ENCODE measurements around the gene TXNDC16.
"Not testable (repeated sequence)": the region's sequence is repeated elsewhere in the genome, so short reads cannot be mapped to it uniquely, and the experiment has no call there.

TXNDC16 gene

GRCh38 chr14:52514046-52514811 lies 38.1 kb downstream of the TXNDC16 start:
- no peak for TF ChIP-seq CTCF (IDR thresholded peaks at IDR 0.05; ENCODE audit: borderline replicate concordance, insufficient read depth, low read depth, low read length)
- no peak overlapping the region for H3K4me3 ChIP-seq (ENCODE audit: low read depth, low read length)

- no peak overlapping the region for H3K4me3 ChIP-seq (ENCODE audit: low read depth, low read length)
- no peak for TF ChIP-seq CTCF (IDR thresholded peaks at IDR 0.05; ENCODE audit: borderline replicate concordance, insufficient read depth, low read depth, low read length)
Measured at GRCh38 chr14:52513249-52513648, 39.1 kb downstream of the TXNDC16 start.

GRCh38 chr14:52494444-52494843 lies 57.9 kb downstream of the TXNDC16 start:
- no peak overlapping the region for H3K4me3 ChIP-seq (ENCODE audit: low read depth, low read length)
- TF ChIP-seq CTCF (IDR thresholded peaks at IDR 0.05; ENCODE audit: borderline replicate concordance, insufficient read depth, low read depth, low read length) = no peak

GRCh38 chr14:52485350-52485960 lies 66.8 kb downstream of the TXNDC16 start:
- no peak overlapping the region for H3K4me3 ChIP-seq (ENCODE audit: low read depth, low read length)
- no peak for TF ChIP-seq CTCF (IDR thresholded peaks at IDR 0.05; ENCODE audit: borderline replicate concordance, insufficient read depth, low read depth, low read length)

- no peak overlapping the region for H3K4me3 ChIP-seq (ENCODE audit: low read depth, low read length)
- no peak for TF ChIP-seq CTCF (IDR thresholded peaks at IDR 0.05; ENCODE audit: borderline replicate concordance, insufficient read depth, low read depth, low read length)
Measured at GRCh38 chr14:52481864-52482263, 70.4 kb downstream of the TXNDC16 start.

GRCh38 chr14:52473557-52473956 lies 78.7 kb downstream of the TXNDC16 start:
- no peak for TF ChIP-seq CTCF (IDR thresholded peaks at IDR 0.05; ENCODE audit: borderline replicate concordance, insufficient read depth, low read depth, low read length)
- no peak overlapping the region for H3K4me3 ChIP-seq (ENCODE audit: low read depth, low read length)

- no peak for TF ChIP-seq CTCF (IDR thresholded peaks at IDR 0.05; ENCODE audit: borderline replicate concordance, insufficient read depth, low read depth, low read length)
- H3K4me3 ChIP-seq (ENCODE audit: low read depth, low read length) = no peak overlapping the region
Measured at GRCh38 chr14:52472728-52473127, 79.6 kb downstream of the TXNDC16 start.

GRCh38 chr14:52472251-52472650 lies 80.1 kb downstream of the TXNDC16 start:
- H3K4me3 ChIP-seq (ENCODE audit: low read depth, low read length) = not testable (repeated sequence)

All from GM12875 (cell line).